ENCODE data around the gene PYGM. TPM values are rescaled to one million over a fixed set of nuclear protein-coding genes. Genes with fewer than 3 reads are reported as not detected.

The PYGM gene
- total and polyA plus RNA-seq, 2 of the 8 experiments (the other 6 are each of a cell fraction or from before 2014, with no cell fraction given): 9.6 to 10.0 TPM

GRCh38 chr11:64762674-64763525, 3.1 kb upstream of the PYGM start:
- peaks cover 26 to 77% (median 64%) of the 10 kb centered on the region in 4 experiments for H3K4me1 ChIP-seq (replicated peaks in 1 of 4; ENCODE audit: control insufficient read depth in 3 of 4, insufficient read depth in 4 of 4, low read length in 3 of 4)
- DNase-seq (ENCODE audit: low read depth in 1 of 2, low spot score in 2 of 2) (peak in 1 of 2 experiments; percentile 71), FAIRE-seq (peak; percentile 89)
- CTCF ChIA-PET (ENCODE audit: partially characterized antibody): interaction anchor here (0.7 to 23.6 kb wide), 8 partner anchors 8 to 314 kb away, joined by 3 to 376 read pairs (median 4); partner anchors contain the start of gene RASGRP2
- no peaks in the 10 kb centered on the region for H3K23me2 ChIP-seq (ENCODE audit: low read depth, low read length)
- no peak overlapping the region for H2AK5ac ChIP-seq (ENCODE audit: low read depth, low read length)
- H3K27ac ChIP-seq (ENCODE audit: low read depth, low read length): peak overlapping the region; percentile 86
- no peak overlapping the region for H2AFZ ChIP-seq (ENCODE audit: low read length)
- peaks cover 3% of the 10 kb centered on the region for H3K79me1 ChIP-seq (ENCODE audit: low read depth, low read length)
- peak overlapping the region; percentile 27 for H2BK120ac ChIP-seq (replicated peaks; ENCODE audit: low read depth, low read length)
- no peaks in the 10 kb centered on the region for H3K27me3 ChIP-seq (replicated peaks in 1 of 4; ENCODE audit: control insufficient read depth in 3 of 4, extremely low read depth in 1 of 4, insufficient read depth in 3 of 4, low read length in 3 of 4)
- POLR2A ChIA-PET (ENCODE audit: partially characterized antibody): interaction anchor here (0.6 to 42.9 kb wide), 17 partner anchors 3 to 373 kb away, joined by 3 to 1087 read pairs (median 3); partner anchors contain the start of genes FAU, MRPL49, PYGM and RASGRP2
- WGBS, 2 experiments (ENCODE audit: extremely low coverage in 1 of 2, insufficient coverage in 1 of 2, insufficient read length in 1 of 2, insufficient replicate concordance in 2 of 2, low coverage in 1 of 2, low lambda C conversion rate in 2 of 2, missing lambda C conversion rate in 1 of 2): 9% methylated on average over 13 of the region's 13 CpGs; no CpG with 5 or more reads in 1 of the 2 experiments
- peak overlapping the region in 3 of 4 experiments; percentile 14 to 36 (median 29); a peak in 4 of 8 replicates for H3K4me3 ChIP-seq (ENCODE audit: extremely low read depth in 1 of 4, insufficient read depth in 2 of 4, low read depth in 3 of 4, low read length in 4 of 4)
- peak overlapping the region; percentile 67 for H4K91ac ChIP-seq (replicated peaks; ENCODE audit: insufficient read length, low read length)
- H4K8ac ChIP-seq (ENCODE audit: extremely low read depth, insufficient read depth, low read length): 0 out of 2 replicates have a peak overlapping the region, but pooled peaks have one; percentile 4
- peaks cover 0 to 11% of the 10 kb centered on the region in 2 experiments; a peak in 1 of 4 replicates for H3K79me2 ChIP-seq (ENCODE audit: control insufficient read depth in 1 of 2, insufficient read depth in 2 of 2, low read length in 2 of 2)
- no peak overlapping the region for H3K14ac ChIP-seq (ENCODE audit: insufficient read length)
- H2BK20ac ChIP-seq (ENCODE audit: low read length): peak overlapping the region; percentile 75
- H4K20me1 ChIP-seq (replicated peaks in 1 of 2; ENCODE audit: control insufficient read depth in 1 of 2, insufficient read depth in 2 of 2, low read length in 2 of 2): peaks cover 11 to 19% of the 10 kb centered on the region in 2 experiments
- H3K23ac ChIP-seq (ENCODE audit: insufficient read length): no peak overlapping the region
- peak overlapping the region; percentile 61 for H4K5ac ChIP-seq (ENCODE audit: insufficient read length, low read depth, low read length)
- H3K9ac ChIP-seq (replicated peaks in 1 of 4; ENCODE audit: extremely low read depth in 1 of 4, low read depth in 3 of 4, low read length in 3 of 4): peak overlapping the region in 2 of 4 experiments; percentile 51 to 56; a peak in 4 of 7 replicates
- H2BK12ac ChIP-seq (ENCODE audit: low read depth, low read length): peak overlapping the region; percentile 72
- peak overlapping the region; percentile 34 for H3K4ac ChIP-seq (replicated peaks; ENCODE audit: insufficient read length, low read depth, low read length)
- H2BK15ac ChIP-seq (ENCODE audit: low read length): no peak overlapping the region; the same call in 1 of the 2 replicates
- no peaks in the 10 kb centered on the region for H3K9me3 ChIP-seq (ENCODE audit: insufficient read depth in 2 of 2, low read depth in 1 of 2, low read length in 1 of 2)
- H3K18ac ChIP-seq (ENCODE audit: extremely low read depth, low read length): peak overlapping the region; percentile 95
- peak overlapping the region; percentile 100 for H2BK5ac ChIP-seq (ENCODE audit: low read depth, low read length)
- peak overlapping the region; percentile 56 to 70 for H3K4me2 ChIP-seq (ENCODE audit: insufficient read depth in 1 of 2, low read depth in 2 of 2, low read length in 2 of 2)
- H3K56ac ChIP-seq (replicated peaks; ENCODE audit: insufficient read length, low read depth, low read length): peak overlapping the region; percentile 27
- H3K36me3 ChIP-seq (ENCODE audit: control insufficient read depth in 2 of 4, insufficient read depth in 4 of 4, low read length in 3 of 4): peaks cover 20 to 44% (median 33%) of the 10 kb centered on the region in 4 experiments
- TF ChIP-seq CTBP2 (IDR thresholded peaks at IDR 0.05; ENCODE audit: borderline replicate concordance, insufficient read depth, insufficient read length, low read length): no peak
- no peak for TF ChIP-seq BACH1 (IDR thresholded peaks at IDR 0.05; ENCODE audit: low read length)
- TF ChIP-seq CEBPB (IDR thresholded peaks at IDR 0.05; ENCODE audit: low read depth, low read length): no peak
- TF ChIP-seq E2F6 (IDR thresholded peaks at IDR 0.05): peak; percentile 27; the same call in 1 of the 2 replicates
- no peak for TF ChIP-seq JUN (IDR thresholded peaks at IDR 0.05; ENCODE audit: low read depth, low read length)
- peak; percentile 80 for TF ChIP-seq ATF2 (IDR thresholded peaks at IDR 0.05; ENCODE audit: low read length)
- no peak for TF ChIP-seq CBX5 (IDR thresholded peaks at IDR 0.05; ENCODE audit: low read depth, low read length)
- no peak for TF ChIP-seq NRF1 (IDR thresholded peaks at IDR 0.05; ENCODE audit: low read depth, low read length)
